Fibroblast of skin of left biceps (primary cell): ENCODE results near the gene TBCD.

Experiments
- DNase-seq, 2 experiments: peaks; one replicate each; pipeline ENCODE4 v3.0.0-alpha.2; 2013; ENCODE audit warnings: low read depth in 2 of 2

The TBCD gene

DNA sequence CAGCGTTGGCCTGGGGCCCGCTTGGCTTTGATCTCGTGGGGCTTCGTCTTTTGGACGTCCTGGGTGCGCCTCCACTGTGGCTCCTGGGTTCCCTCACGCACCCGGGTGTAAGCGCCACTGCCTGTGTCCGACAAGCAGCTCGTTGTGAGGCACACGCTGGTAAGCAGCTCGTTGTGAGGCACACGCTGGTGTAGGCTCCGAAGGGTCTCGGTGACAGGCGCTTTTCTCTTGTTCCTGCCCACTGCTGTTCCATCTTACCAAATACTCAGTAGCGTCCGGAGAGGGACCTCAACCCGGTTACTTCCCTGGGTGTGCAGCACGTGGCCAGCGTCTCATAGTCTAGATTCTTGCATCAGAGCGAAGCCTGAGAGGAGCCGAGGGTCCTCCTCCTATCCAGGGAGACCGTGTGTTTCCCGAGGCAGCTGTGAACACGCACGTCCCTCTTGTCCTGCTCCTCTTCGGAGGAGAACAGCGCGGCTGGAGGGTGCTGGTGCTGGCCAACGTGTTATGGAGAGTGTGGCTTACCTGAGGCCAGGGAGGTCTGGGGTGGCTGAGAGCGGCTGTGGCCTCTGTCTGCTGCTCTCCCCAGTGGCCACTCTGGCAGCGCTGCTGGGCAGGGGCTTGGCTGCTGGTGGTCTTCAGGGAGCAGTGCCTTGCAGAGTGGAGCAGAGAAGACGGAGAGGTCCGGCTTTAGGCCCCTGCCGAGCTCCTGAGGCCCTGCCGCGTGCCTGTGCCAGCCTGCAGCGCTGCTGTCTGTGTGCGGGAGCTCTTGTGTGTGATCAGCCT is 120.1 kb downstream of the TBCD start:
- DNase-seq, result no peak

DNA sequence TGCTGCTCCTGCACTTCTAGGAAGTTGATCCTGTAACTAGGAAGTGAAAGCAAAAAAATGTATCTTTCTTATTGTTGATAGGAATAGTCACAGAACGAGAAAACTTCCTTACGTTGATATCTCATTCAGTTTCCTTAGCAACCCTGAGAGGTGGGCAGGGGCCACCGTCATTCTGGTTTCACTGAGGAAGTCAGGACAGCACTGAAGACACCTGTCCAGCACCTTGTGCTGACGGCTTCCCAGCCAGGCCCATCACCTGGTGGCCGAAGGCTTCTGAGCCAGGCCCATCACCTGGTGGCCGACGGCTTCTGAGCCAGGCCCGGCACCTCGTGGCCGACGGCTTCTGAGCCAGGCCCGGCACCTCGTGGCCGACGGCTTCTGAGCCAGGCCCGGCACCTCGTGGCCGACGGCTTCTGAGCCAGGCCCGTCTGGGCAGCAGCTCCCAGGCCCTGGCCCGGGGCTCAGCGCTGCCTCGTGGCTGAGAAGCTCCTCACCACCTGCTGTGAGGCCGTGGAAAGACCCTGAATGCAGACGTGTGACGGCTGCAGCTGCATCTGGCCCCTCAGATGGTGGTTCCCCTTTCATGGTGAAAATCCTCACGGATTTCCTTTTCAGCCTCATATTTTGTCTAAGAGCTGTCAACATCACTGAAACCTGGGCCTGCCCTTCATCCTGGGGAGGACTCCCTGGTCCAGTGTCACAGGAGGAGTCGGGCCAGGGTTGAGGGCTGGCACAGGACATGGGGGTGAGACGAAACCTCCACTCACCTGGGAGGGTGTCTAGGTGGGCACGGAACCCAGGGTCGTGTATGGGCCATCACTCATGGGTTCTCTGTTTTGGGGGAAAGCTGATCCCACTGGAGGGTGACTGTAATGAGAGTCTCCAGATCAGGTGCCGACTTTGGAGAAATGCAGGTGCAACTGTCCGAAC is 121.0 kb downstream of the TBCD start:
- DNase-seq, result no peak

DNA sequence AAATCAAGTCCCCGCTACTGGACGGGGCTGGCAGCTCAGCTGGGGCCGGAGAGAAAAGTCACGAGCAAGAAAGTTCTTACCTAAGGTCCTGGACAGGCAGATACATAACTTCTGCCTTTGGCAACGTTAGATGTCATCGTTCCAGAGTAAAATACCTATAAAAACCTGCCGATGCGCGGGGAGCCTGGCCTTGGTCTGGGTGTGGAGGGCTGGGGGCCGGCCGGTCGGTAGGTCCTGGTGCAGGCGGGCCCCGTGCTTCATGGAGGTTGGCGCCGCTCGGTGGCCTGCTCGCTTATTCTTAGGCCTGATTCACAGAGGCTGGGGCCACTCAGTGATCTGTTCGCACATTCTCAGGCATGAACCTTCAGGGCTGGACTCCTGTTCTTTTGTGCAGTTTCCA is 121.7 kb downstream of the TBCD start:
- no peak for DNase-seq

DNA sequence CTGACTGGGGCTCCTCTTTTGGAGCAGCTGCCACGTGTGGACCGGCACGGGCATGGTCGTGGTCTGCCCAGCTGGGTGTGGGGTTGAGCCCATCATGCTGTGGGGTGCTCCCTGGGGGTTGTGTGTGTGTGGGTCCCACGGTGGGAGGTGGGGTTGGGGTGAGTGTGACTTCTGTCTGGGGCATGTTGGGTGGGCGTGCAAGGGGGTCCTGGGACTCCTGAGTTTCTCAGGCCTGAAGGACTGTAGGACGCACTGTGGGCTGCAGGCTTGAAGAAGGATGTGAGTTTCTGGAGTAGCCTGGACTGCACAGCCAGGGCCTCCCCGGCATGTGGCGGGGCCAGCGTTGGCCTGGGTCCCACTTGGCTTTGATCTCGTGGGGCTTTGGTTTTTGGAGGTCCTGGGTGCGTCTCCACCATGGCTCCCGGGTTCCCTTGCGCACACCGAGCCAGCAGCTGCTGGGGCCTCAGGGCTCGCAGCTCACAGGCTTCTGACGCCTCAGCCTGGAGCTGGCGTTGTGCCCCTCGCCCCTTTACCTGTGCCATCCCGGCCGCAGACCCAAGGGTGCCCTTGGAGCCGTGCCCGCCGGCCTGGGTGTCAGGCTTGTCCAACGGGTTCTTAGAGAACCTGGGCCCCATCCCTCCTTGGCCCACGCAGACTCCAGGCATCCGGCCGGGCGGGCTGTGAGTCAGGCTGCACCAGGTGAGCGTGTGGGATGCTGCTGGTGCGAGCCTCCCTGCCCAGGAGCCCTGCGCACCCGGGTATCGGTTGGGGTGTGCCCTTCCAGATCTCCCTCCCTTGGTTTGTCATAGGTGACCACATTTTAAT is 122.4 kb downstream of the TBCD start:
- DNase-seq, result no peak

DNA sequence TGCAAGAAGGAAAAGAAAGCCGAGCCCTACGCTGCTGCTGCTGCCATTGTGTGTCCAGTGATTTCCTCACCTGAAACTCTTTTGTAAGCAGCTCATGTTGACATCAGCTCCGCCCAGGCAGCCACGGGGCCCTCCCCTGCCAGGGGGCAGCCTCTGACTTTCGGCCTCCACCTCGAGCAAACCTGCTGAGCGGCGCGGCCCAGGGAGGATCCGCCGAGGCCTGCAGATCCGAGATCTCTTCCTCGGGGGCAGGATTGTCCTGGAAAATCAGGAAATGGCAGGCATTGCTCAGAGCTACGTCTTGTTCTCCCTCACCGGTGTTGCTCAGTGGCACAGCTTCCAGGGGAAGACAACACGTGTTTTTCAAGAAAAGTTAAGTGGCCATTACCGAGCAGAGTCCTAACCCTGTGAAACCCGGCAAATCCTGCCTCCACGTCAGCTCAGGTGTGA is 123.6 kb downstream of the TBCD start:
- no peak for DNase-seq

DNA sequence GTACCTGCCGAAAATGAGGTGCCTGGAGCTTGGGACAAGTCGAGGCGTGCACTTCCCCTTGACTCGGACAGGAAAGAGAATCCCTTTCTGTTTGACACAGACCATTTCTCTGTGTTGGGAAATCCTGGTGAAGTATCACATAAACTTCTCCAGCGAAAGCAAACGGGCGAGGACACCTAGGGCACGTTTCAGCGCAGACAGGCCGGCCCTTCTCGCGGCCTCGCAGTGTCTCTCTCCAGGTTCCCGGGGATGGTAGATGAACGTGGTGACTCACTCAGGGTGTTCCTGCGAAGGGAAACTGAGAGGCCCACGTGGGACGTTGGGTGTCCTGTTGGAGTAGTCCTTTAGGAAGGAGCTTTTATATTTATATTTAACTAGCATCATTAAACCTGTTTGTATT is 124.3 kb downstream of the TBCD start:
- DNase-seq, result no peak

DNA sequence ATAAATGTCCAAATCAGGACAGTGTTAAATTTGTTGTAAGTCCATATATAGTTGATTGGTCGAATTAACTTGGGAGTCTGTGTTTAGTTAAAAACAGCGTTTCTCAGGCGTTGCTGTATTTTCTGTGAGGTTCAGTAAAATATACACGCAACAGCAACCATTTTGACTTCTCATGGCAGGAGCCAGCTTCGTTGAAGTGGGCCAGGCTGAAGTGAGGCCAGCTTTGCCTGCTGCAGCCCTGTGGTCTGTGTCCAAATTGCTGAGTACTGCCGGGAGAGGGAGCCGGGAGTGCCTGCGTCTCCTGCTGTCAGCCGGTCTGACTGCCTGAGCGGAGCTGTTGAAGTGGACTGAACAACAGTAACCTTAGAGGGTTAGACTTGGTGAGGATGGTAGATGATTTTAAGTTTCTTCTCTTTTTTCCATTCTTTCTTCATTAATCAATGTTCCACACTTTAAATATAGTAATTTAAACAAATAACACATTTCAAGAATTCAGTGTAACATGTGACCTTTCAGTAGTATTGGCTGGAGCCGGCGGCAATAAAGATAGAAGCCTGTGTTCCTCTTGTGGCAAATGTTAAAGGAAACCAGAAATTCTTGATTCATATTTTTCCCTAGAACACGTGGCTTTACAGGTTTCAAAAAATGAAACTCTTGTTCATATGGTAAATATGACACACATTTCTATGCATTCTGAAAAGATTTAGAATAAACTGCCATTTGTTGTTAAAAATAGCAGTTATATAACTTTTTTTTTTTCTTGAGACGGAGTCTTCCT is 124.9 kb downstream of the TBCD start:
- no peak for DNase-seq

DNA sequence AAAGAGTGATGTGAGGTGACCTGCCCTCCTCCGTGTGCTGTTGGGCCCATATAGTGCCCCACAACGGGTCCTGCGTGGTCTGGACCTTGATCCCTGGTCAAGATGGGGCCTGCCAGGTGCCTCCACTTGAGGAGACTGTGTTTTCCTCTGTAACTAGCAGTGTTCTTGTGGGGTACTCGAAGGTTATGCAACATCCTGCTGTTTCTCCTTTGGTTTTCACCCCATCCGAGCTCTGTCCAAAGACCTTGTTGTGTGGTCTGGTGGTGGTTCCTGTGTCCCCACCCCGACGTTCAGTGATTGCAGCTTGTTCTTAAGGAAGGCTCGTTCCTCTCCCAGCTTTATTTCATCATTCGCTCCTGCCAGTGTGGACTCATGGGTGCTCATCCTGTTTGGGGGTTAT is 126.7 kb downstream of the TBCD start:
- no peak for DNase-seq

DNA sequence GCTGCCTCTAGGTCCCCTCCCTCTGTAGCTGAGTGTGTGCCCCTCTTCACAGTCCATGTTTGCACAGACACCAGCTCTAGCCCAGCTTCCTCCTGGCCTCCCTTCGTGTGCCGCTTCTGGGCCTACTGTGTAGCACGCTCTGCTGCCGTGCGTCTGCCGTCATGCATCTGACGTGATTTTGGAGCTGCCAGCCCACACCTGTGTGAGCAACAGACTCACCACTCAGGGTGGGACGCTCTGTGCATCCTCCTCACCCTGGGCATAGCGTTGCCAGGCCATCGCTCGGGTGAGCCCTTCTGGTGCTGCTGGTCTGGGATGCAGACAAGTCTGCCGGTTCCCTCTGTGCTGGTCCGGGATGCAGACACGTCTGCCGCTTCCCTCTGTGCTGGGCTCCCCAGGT is 127.4 kb downstream of the TBCD start:
- DNase-seq, result no peak

DNA sequence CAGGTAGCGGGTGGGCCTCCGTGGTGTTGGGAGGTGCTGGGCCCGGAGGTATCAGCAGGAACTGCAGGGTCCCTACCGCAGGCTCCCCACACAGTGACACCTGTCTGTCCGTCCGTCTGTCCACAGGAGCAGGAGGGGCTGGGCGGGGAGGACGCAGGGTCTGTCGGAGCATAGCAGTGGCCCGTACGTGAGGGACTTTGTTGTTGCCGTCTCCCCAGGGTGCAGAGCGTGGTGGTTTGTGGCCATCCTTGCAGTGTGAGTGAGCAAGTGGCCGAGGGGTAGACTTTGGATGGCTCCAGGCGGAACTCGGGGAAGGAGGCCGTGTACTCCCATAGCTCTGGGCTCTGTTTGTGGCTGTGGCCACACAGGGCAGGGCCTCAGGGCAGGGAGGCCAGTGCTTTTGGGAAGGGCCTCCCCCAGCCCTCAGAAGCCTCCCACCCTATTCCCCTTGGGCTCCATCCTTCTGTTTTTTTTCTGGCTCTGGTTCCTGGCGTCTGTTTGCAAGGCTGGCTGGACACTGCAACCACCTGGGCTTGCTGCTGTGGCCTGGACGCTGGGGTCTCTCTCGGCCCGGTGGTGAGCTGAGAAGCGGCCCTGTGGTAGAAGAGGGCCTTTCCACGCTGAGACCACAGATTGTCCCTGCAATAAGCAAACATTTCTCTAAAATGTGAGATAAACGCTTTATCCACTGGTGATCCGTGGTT is 128.9 kb downstream of the TBCD start:
- no peak for DNase-seq

DNA sequence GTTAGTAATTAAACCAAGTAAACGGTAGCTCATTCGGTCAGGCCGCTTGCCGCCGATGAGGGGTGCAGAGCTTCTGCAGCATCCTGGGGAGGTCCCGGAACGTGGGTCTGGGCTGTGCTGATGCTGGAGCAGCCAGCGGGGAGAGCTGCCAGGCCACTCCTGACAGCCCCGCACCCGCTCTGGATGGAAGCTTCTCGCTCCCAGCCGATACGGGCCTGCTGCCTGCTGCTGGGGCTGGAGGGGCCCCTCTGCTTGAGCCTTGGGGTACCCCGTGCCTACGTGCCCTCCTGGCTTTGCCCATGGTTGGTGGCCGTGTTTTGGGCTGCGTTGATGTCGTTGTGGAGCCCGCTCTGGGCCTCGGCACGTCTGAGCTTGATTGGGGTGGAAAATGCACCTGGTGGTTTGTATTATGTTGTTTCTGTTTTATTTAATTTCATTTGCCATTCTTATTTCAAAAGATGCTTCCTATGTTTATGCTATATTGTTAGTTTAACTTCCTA is 129.5 kb downstream of the TBCD start:
- DNase-seq, result no peak

DNA sequence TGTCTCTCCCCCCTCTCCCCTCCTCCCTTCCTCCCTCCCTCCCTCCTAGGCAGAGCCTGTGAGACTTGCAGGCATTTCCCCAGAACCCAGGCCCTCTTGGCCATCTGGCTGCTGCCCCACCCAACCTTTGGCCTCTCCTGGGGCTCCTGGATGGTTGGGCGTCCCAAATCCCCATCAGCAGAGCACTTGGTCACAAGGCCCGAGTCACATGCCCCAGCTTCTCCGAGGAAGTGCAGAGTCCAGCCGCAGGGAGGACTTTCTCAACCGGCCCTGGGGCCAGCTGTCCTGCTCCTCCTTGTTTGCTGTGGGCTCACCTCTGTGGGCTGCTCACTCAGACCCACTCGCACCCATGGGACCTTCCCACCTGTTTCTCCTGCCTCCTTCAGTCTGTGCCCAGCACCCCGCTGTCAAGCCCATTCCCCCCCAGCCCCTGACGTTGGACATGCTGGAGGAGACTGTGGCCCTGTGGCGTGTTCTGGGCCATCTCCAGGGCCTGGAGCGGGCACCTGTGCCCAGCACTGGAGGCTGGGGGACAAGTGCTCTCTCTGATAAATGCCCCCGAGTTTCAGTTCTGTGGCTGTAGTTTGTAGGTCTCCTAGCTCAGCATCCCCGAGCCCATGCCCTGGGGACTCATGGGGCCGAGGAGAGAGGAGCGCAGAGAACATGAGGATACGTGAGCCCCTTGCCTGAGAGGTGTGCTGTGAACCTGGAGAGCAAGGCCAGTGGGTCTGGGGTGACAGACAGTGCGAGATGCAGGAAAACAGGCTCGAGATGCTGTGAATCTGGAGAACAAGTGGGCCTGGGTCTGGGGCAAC is 130.2 kb downstream of the TBCD start:
- no peak for DNase-seq

DNA sequence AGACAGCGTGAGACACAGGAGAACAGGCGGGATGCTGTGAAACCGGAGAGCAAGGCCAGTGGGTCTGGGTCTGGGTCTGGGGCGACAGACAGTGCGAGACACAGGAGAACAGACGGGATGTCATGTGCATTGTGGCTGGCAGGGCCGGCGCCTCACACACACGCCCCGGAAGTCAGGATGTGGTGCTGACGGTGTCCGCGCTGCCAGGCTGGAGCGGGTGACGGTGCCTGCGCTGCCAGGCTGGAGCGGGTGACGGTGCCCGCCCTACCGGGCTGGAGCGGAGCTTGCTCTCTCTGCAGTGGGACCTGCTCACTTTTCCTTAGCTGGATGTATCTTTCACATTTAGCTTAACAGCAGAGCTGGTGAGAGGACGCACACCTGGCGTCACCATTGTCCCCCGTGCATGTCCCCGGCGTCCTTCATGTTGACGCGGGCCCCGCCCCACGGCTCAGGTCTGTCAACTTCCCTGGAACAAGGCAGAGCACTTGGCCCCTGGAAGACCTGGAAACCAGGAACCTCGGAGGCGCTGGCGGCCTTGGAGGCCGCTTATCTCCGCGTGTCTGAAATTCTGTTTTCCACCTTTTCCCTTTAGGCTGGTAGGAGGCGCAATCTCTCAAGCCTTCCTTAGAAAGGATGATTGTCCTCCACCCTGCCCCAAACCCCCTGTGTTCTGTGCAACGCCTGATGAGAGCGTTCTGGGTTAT is 131.0 kb downstream of the TBCD start:
- DNase-seq, result no peak

DNA sequence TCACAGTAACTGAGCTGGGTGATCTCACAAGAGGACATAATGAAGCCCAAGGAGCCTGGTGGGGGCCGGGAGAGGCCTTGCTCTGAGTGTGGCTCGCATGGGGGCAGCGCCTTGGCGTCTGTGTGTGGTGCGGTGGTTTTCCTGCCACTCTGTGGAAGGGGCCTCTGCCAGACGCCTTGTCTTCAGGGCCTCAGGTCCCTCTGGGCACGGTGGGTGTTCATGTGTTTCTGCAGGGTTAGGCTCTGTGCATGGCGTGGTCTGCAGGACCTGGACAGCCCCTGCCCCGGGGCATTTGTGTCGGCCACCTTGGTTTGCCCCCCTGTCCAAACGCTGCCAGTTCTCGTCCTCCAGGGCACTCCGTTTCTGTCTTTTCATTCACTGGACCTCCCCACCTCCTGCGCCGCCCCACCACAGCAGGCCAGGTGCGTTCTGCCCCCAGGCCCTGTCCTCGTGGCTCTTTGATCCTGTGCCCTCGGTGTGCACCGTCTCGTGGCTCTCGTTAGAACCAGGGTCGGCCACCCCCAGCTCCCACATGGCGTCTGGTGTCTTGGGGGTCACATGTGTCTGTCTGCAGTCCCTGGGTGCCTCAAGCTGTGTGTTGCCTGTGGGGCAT is 131.7 kb downstream of the TBCD start:
- no peak for DNase-seq

DNA sequence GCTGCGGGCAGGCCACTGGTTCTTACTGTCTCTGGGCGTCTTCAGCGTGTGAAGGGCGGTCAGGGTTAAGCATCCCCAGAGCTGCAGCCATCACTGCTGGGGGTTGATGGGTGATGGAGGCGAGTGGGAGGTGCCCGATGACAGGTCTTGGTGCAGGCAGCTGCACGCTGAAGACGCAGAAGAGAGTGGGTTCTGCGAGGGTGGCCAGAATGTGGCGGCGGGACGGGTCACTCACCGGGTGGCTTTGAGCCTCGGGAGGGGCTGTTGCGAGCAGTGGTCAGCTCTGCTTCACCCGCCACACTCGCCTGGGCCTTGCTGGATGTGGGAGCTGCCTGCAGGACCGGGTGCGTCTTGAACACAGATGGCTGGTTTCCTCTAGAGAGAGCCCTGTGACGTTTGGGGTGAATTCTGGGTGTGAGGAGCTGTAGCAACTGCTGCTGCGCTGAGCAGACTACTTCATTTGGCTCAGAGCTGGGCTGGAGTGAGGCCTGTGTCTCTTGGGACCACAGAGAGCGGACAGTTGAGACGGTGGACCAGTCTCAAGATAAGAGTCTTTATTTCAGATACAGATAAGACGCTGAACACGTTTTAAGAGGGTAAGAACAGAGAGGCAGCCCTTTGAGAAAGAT is 132.6 kb downstream of the TBCD start:
- DNase-seq, result no peak

DNA sequence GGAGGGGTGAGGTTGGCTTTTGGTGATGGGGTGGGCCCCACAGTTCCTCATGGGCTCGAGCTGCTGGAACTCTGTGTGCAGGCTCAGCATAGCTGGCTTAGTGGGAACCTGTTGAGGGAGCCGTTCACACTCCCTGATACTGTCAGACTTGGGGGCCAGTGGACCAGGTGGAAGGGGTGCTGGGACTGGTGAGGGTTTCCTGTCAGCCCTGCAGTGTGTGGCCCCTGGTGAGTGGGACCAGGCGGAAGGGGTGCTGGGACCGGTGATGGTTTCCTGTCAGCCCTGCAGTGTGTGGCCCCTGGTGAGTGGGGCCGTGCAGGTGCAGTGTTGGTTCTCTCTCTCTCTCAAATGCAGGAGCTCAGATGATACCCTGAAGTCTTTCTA is 133.1 kb downstream of the TBCD start:
- no peak for DNase-seq

DNA sequence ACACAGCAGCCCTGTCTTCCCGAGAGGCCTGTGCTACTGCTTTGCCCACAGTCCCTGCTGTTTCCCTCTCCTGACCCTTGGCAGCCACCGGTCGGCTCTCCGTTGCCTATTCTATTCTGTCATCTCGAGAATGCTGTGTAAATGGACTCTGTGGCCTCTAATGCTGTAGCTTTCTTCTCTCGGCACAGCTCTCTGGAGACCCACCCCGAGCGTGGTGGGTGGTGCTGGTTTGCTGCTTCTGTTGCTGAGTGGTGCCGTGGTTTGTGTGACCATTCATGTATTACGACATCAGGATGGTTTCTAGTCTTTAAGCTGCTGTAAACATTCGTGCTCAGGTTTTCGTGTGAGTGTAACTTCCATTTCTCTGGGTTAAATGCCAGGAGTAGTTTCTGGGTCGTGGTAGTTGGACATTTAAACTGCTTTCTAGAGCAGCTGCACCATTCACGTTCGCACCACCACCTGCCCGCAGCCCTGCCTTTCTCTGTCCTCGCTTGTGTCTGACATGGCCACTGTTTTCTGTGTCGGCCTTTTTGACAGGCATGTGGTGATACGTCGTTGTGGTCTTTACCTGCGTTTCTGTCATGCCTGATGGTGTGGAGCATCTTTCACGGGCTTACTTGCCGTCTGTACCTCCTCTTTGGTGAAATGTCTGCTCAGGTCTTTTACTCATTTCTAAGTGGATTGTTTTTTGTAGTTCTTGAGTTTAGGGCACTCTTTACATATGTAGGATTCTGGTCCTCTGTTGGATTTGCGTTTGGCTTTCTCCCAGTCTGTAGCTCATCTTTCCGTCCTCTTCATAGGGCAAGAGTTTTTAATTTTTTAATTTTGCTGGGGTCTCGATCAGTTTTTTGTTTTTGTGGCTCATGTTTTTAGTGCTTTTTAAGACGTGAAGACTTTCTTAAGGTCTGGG is 135.6 kb downstream of the TBCD start:
- DNase-seq, result no peak
